ENCODE results near the gene ASIC2.

ASIC2 gene

DNA sequence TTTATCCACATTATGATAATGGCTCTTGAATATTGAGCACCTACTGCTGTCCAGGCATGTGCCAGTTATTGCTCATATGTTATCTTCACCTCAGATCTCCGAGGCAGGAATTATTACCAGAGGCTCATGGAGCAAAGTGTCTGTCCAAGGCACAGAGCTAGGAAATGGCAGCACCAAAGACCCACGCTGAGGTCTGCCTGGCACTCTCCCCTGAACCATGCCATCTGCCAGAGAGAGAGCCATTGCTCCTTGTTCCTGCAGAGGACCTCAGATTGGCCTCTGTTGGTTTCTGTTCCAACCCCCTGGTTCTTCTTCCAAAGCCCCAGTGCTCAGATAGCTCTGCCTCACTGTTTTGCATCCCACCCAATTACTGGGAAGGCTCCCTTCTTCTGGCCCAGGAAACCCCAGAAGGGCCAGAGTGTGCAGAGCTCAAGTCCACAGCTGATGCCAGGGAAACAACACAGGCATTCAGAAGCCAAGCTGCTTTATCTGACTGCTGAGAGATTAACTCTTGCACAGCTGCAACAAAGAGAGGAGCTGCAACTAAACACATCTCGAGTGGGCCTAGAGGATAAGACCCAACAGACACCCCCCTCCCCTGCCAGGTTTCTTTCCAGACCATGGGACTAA is 5.9 kb downstream of the ASIC2 start:
- no peak for DNase-seq

DNA sequence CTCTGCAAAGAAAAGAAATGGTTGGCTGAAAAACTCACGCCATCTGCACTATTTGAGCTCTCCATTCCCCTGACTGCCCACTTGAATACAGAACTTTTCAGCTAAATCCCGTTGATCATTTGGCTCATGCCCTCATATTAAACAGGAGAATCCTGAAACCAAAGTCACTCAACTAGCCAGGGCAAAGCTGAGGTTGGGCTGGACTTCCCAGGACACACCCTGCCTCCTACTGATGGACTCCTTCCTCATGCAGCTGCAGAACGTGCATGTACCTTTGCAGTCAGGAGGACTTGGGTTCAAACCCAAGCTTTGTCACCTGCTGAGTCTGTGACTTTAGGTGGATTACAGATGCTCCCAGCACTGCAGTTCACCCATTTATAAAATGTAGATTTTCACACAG is 7.7 kb downstream of the ASIC2 start:
- no peak for DNase-seq

DNA sequence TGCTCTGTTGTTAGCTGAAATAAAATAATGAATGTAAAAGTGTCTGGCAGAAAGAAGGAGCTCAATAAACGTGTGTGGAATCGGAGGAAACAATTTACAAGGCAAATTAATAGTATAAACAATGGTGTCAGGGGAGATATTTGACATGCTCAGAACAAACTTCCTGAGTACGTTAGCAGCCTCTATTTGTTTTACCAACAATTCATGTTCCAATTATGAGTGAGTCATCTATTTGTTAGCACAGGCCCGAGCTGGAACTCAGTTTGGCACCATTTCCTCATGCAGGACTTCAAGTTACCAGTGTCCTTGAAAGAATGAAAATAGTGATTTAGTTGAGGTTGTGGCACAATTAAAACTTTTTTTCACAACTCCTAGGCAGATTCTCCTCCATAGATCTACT is 9.1 kb downstream of the ASIC2 start:
- DNase-seq, result no peak

DNA sequence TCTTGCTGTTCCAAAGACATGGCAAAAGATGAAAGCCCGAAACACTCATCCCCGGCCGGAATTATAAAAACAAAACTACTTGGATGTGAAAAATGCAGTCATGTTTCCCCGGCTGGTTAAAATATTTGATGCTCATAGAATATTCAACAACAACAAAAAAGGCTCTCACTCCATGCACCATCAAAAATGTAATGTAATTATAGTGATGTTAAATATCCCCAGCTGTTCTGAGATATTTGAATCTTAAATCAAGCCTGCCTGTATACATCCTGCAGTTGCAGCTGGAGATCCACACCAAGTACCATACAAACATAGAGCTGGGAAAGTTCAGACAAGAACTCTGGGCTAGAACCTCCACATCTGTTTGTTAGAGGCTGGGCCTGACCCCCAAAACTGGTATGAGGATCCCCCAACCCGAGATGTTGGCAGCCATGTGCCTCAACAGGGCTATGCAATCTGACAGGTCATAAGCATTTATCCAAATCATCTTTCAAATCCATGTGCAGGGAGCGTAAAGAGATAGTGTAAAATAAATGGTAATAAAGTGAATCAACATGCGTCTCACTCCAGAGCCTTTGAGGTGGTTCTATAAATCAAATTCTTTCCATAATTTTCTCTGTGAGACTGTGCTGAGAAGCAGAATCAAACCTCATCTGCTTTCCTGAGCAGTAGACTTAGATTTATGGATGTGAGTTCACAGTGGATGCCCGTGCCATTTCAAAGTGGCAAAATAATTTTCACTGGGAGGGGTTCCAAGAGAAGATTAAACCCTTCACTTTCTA is 12.7 kb downstream of the ASIC2 start:
- no peak for DNase-seq

DNA sequence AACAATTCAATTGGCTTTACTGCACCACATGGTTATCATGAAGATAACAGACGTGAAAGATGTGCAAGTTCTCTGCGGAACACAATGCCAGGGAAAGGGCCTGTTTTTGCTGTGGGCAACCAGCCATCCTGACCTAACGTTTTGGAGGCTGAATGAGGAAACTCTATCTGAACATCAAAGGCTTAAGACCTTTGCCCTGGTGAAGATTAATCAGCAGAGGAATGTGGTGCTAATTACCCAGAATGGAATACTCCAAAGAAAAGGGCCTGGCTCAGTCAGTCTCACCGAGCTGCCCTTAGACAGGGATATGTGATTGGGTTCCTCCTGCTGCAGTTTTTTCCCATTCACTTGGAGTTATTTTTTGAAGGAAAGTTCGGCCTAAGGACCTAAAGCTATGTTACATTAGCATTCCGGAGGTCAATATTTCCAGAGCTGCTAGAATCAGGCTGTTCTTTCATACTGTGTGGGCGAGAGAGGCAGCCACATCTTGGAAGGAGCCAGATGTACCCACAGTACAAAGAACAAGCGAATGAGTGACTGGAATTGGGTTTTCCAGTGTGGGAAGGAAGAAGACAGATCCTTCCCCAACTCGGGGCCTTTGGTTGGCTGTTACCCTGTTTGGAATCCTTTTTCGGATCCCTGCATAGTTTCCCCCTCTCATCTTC is 15.5 kb downstream of the ASIC2 start:
- no peak for DNase-seq

DNA sequence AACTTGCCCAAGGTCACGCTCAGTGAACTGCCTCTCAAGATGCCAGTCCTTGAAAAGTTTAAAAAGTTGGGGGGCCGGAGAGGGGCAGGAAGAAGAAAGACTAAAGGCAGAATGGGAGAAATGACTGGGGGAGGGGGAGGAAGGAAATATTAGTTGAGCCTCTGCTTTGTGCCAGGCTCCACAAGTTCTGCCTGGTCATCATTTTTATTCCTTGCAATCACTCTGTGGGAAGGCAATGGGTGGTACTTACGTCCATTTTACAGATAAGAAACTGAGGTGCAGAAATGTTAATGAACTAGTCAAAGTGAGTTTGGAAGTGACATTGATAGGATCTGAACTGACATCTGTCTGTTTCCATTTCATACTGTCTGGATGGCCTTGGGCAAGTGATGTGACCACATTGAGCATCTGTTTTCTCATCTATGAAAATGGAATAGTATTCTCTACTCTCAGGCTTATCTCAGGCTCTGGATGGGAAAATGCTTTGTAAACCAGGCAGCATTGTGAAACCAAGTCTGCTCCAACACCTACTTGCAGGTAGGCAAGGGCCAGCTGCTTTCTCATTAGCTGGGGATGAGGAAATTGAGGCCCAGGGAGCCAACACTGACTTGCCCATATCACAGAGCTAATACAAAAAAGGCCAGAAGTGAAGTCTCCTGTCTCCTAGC is 19.2 kb downstream of the ASIC2 start:
- DNase-seq, result no peak

DNA sequence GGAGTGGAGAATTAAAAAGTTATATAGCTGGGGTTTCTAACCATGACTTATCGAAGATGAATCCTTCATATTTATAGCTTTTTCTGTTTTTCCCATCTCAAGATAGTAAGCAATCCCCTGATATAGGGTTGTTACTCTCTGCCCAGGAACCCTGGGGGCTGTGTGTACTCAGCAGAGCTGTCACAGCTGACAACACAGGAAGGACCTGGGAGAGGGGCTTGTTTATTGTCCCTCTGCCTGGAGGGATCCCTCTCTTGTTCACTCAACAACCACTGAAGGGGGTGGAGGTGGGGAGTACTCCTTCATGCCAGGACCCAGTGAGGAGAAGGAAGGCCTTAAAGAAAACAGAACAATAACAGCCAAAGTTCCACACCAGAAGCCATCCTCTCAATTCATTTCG is 19.8 kb downstream of the ASIC2 start:
- no peak for DNase-seq

DNA sequence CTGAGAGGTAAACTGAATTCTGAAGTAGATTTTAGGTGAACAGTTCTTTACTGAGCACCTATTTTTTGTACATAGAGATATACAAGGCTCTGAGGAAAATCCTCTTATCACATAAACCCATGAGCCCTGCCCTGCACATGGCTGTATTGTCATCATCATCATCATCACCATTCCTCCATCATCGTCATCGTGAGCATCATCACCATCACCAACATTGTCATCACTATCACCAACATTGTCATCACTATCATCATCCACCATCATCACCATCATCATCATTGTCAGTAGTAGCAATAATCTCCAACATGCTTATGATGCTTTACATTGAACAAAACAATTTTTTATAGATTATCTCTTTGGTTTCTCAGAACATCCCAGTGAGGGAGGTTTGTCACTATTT is 20.7 kb downstream of the ASIC2 start:
- no peak for DNase-seq

DNA sequence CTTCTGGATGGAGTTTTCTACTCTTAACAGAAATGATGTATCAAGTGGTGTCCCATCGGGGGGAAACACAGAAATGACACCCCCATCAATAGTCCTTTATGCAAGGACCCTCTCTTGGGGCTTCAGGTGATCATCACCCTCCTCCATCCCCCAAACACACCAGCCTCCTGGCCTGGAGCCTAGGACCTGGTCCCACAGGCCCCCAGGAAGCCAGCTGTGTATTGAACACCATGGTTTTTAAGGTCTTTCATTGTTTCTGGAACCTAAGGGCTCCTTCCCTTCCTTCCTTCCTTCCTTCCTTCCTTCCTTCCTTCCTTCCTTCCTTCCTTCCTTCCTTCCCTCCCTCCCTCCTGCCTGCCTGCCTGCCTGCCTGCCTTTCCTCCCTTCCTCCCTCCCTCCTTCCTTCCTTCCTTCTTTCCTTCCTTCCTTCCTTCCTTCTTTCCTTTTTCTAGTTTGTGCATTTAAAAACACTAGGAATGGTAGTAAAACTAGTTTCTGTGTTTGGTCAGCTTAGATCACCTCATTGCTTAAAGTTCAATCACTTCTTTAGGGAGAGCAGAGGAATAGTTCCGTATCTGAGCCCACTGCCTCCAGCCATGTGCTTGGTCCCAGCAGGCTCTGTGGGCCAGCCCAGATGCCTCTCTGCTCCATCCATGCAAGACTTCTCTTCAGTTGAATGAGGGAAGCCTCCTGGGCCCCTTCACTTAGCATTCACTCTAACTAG is 23.6 kb downstream of the ASIC2 start:
- no peak for DNase-seq

DNA sequence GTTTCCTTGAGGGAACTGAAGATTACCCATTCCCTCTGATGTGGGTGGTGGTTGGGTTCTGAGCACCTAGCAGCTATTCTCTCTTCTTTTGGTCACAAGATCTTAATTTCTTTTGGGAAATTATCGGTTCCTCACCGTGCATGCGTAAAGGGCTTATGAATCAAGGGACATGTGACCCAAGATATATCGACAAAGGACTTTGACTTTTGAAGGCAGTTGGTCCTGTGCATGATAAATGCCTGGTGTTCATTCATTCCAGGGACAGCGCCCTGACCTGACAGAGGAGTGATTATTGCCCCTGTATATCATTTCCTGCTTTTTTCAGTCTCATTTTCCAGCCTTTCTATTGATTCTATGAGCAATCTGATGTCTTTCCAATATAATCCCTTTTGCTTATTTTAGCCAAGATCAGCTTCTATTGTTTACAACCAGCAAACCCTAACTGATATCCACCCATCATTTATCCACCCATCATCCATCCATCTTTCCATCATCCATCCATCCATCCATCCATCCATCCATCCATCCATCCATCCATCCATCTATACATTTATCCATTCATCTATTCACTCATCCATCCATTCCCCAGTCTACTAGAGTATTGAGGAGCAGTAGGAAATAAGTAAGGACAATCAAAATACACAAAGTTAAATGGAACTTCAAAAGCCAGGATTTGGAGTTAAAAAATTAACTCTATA is 25.1 kb downstream of the ASIC2 start:
- DNase-seq, result no peak

DNA sequence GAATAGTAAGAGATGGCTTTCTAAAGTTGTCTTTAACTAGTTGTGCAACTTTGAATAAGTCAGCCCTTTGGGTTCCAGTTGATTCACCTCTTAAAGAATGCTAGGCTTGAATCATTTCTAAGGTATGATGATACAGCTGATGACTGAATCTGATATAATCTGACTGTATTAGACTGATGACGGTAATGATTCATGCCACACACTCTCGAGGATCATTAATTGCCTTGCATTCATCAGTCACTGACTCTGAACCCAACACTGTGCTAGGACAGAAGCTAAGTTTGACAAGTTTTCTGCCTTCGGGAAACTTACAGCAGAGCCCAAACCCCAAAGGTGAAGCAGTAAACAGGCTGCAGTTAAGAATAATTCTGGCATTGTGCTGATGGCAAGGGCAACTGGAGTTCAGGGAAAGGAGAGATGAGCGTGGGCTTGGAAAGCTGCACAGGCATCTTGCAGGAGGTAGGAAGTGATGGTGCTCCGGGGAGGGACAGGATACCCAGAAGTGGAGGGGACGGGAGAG is 25.8 kb downstream of the ASIC2 start:
- no peak for DNase-seq

DNA sequence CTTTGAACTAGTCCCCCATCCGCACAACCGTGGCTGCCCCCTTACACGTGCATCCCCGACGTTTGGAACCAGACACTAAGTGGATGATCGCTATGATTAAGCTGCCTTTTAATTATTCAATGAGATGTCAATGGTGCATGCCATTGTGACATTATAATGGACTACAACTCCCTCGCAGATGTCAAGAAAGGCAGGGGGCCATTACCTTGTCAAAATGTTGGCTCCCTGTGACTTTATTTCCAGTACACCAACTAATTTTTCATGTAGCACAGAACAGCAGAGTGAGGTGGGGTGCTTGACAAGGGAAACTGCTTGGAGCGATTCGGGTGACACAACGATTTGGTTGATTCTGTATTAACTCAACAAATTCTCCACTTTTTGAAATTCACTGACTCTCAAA is 26.5 kb downstream of the ASIC2 start:
- DNase-seq, result no peak

DNA sequence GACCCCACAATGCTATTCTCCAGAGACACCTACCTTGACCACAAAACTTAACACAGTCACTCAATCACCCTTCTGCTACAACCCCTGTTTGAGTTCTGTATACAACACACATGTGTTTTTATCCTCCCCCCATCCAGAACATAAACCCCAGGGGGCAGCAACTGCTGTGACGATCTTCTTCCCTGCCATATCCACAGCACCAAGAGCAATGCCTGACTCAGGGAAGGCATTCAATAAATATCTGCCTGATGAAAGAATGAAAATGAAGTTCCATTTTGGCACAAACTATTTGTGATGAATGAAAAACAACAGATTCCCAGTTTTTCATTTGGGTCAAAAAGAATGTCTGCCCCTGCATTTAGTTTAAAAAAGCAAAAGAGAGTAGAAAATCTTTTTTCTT is 27.0 kb downstream of the ASIC2 start:
- no peak for DNase-seq

DNA sequence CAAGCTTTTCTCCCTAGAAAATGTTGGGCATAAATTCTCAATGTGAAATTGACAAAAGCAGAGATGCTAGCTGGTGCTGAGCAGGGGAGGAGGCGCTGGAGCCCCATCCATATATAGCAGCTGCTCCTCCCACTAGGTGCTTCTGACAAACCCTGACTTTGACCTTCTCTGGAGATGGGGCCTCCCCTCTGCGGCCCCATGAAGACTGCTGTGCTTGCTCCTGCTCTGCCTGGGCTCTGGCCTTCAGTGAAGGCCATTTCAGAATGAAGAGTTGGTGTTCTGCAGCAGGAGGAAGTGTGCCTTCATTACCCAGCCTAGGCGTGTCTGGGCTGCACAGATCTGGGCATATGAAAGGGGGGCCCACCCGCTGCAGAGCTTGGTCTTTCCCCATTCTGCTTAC is 29.7 kb downstream of the ASIC2 start:
- no peak for DNase-seq

DNA sequence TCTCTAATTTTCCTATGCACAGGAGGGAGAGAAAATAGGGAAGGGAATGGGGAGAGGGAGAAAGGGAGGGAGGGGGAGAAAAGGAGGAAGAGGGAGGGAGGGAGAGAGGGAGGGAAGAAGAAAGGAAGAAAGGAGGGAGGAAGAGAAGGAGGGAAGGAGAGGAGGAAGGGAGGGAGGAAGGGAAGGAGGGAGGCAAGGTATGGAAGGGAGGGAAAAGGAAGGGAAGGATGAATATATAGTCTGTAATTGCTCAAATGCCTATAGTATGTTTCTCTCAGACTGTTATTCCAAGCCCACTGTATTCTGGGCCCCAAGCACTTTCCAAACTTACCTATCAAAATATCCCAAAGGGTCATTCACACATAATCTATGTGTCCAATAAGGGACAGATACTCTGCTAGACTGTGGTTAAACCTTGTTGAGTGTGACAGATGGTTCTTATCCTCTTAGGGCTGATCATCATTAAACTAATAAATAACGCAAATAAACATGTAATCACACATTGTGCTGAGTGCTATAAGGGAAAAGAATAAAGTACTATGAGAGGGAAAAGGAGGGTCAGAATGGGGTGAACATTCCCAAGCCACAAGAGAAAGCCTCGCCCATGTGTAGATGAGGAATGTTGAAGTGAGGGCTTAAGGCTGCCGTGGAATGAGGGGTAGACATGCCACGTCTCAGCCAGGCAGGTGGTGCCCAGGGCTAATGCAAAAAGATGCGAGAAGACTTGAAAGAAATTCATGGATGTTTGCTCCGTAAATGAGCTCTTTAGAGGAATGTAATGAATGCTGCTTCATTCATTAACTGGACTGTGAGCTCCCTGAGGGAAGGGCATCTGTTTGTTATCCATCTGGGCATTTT is 30.6 kb downstream of the ASIC2 start:
- DNase-seq, result no peak

DNA sequence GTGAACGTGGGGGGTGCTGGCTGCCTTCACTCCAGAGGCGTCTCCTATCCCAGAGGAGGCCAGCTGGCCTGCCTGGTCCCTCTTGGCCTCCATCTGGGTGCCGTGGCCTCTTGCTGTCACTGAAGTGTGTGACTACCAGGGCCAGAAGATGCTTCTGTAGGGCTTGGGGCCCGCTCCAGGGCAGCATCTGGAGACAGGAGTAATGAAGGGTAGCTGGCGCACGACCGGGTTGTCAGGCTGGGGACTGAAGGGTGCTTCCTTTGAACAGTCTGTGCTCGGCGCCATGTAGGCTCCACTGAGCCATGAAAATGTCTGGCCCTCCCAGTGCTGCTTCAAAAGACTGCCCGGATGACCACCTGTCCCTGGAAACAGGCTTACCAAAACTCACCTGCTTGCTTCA is 31.3 kb downstream of the ASIC2 start:
- no peak for DNase-seq

DNA sequence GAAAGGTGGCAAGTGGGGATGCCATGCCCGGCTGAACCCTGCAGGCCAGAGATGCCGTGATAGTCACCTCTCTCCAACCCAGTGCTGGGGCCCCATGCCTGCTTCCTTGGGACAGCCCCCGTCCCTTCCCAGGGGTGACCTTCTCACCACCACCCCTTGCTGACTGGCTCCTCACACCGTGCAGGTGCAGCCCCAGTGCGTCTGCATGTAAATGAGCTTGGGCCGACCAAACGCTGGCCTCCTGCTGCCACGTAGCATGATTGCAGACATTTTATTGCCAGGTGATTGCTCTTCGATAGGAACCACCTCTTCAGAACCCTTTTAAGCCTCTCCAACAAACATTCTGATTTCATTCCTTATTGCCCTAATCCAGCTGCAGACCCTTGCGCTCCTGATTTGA is 32.5 kb downstream of the ASIC2 start:
- no peak for DNase-seq

DNA sequence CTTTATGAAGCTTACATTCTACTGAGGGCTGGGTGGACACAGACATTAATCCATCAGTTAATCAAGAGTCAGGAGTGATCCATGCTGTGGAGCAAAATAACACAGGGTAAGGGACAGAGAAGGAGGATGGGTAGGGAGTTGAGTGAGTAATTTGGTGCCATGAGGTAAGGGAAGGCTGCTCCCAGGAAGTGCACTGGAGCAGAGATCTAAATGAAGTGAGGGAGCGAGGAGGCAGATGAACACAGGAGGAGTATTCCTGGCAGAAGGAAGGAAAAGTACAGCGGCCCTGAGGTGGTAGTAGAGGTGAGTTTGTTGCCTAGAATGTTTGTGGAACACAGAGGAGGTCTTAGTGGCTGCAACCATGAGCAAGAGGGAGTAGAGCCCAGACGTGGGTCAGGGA is 34.8 kb downstream of the ASIC2 start:
- no peak for DNase-seq

DNA sequence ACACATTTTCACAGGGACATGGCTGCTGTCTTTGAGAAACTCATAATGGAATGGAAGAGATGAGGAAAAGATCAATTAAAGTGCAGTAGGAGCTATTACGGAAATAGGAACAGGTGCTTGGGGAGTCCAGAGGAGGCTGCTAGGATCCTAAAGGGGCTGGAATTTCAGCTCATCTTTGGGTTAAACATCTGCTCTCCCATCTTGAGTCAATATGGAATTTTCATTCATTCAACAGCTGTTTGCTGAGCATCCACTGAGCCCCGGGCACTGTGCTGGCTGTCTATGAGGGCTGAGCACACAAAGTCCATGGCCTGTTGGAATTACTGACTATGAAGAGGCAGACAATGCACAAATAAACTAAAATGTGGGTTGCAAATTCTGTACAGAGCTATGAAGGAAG is 47.9 kb downstream of the ASIC2 start:
- DNase-seq, result no peak

DNA sequence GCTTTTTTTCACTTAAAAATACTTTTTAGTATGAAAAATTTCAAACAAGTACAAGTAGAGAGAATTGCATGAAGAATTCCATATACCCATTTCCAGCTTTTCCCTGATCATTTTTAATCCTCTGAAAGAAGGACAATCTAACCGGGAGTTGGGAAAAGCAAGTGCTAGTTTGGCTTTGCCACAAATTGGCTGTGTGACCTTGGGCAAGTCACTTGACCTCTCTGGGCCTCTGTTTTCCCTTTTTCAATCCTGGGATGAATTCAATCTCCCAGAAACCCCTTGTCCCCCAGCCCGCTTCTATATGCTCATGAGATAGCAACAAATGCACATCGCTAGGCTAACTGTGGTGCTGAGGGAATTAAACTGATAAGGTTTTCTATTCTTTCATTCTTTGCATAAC is 49.4 kb downstream of the ASIC2 start:
- DNase-seq, result no peak
